GM18519 (cell line): ENCODE data around the gene OR6N1.
A peak's percentile ranks its signal among the peaks of the same experiment; 100 is the strongest.

Experiments
- ATAC-seq: cut with Tn5 transposase; IDR thresholded peaks from one replicate; pipeline ENCODE4 v1.9.1; 2021; ENCODE audit warnings: mild to moderate bottlenecking, moderate library complexity; ENCODE audit not compliant: unreplicated experiment, low FRiP score

The OR6N1 gene, protein sequence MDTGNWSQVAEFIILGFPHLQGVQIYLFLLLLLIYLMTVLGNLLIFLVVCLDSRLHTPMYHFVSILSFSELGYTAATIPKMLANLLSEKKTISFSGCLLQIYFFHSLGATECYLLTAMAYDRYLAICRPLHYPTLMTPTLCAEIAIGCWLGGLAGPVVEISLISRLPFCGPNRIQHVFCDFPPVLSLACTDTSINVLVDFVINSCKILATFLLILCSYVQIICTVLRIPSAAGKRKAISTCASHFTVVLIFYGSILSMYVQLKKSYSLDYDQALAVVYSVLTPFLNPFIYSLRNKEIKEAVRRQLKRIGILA

DNA sequence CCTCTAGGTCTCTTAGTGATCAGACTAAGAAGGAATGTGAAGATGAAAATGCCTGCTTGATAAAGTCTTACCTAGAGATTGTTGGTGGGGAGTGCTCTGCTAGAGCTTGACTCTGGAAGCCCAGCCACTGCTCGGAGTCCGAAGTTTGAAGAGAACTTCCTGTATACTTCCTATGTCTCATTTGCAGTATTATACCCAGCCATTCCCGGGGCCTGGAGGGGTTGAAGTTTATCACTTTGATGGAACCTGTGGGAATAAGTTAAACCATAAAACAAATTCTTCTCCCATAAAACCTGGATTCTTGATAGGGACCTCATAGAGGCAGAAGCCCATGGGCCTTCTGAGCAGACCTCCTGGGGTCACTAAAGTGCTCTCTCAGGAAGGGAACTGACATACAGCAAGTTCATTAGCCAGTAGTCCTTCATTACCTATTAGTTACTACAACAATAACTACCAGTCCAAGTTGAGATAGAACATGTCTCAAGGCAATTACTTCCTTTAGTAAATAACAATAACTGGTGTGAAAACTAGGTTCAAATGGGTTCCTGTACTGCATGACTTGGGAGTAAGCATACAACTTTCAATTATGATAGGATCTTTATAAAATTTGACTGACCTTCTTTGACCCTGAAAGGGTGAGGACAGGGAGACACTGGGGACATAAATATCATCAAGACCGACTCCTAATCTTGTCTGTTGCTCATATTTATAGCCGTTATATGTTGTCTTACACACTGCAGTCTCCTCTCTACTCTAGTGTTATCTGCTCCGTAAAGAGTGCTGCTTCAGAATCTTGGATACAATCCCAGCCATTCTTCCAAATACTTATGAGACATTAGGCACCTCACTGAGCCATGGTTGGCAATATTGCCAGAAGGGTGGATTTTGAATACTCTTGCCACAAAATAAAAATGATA, at the start of gene OR6N1:
TSS of gene OR6N1 (minus strand) at position 246 of the 917 bp plus-strand sequence. CDS start 5,513 bp downstream, outside the sequence.
- no peak for ATAC-seq

DNA sequence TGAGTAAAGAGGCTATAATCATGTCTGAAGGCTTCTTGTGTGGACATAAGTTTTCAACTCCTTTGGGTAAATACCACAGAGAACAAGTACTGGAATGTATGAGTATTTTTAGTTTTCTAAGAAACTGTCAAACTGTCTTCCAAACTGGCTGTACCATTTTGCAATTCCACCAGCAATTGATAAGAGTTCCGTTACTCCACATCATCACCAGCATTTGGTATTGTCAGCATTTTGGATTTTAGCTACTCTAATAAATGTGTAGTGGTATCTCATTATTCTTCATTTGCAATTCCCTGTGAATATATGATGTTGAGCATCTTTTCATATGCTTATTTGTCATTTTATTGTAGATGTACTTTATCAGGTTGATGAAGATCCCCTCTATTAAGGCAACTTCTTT, 49.7 kb upstream of the OR6N1 start:
- no peak for ATAC-seq

DNA sequence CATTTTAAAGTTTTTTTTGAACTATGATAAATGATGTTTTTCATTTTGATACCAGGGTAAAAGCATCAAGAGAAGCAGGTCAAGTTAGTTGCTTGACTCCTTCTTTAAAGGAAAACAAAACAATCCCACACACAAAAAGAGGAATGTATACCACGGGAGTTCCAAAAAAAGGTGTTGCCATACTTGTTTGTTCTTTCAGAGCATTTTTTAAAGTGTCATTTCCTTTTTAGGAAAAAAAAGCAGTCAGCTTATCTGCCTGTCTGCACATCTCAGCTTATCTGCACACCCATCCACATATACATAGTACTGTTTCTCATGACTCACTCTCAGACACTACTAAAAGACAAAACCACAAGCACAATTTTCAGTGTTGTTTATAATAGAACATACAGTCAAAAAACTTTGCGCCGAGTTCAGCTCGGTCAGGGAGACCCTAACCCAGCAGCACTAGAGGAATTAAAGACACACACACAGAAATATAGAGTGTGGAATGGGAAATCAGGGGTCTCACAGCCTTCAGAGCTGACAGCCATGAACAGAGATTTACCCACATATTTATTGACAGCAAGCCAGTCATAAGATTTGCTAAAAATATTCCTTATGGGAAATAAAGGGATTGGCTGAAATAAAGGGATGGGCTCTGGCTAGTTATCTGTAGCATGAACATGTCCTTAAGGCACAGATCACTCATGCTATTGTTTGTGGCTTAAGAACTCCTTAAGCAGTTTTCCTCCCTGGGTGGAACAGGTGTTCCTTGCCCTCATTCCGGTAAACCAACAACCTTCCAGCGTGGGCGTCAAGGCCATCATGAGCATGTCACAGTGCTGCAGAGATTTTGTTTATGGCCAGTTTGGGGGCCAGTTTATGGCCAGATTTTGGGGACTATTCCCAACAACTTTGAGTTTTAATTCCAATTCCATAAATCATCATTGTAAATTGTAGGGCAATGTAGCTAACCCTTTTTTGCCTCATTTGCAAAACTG, 47.8 kb upstream of the OR6N1 start:
- peak; percentile 92 for ATAC-seq

DNA sequence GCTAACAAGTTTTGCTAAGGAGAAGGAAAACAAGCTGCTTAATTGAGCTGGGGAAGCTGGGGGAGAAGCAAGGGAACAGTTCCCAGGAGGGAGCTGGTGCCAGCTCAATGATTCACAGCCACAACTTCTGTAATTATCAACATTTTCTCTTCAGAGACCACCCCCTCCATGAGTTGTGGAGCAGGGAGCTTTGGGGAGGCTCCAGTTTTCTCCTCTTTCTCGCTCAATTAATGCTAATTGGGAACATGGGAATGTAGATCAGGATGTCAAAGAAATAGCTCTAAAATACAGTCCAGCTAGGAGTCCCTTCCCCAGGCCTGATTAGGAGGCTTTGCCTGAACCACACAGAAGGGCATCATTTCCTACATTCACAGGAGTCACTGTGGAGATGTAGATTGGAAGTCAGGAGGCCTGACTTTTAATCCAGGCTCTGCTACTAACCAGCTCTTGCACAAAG, 47.0 kb upstream of the OR6N1 start:
- no peak for ATAC-seq

DNA sequence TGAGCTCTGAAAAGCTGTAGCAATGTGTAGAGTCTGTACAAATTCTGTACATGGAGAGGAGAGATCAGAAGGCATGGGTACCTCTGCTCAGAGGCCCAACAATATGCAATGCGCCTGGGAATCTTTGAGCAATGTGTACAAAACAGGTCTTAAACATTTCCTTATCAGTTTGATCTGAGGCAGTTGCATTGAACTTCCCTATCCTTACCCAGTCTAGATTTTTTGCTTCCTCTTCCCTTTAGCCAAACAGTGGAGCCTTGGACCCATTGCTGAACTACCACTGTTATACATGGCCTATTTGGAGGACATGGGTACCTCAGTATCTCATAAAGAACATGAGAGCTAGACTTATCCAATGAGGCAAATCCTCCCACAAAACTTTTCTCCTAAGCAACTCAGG, 46.6 kb upstream of the OR6N1 start:
- ATAC-seq, result no peak

DNA sequence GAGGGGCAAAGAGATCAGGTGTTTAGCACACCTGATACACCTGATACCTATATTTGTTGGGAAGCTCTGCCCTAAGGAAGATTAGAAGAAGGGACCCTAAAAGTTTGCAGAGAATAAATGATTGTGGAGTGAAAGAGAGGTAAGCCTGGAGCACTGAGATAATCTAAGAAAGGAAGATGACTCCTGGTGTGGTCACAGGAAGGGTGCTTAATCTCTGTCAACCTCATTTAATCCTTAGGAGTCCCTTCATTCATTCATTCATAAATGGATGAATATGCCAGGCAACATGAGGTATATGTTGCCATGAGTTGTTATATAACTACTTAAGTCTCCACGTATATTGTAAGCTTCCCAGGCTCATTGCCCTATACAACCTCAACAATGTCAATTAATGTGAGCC, 43.0 kb upstream of the OR6N1 start:
- no peak for ATAC-seq

DNA sequence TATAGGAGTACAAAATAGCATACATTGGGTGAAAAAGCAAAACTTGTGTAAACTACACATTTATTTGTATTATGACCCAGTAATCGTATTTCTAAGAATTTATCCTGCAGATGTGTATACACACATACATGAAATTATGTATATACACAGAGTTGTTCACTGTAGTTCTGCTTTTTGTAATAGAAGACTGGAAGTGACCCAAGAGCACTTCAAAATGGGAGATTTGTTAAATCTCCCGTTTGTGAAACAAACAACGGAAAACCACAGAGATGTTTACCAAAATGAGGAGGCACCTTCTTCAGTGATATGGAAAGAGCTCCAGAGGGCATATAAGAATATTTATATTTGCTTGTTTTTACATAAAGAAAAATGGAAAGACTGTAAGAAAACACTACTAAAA, 41.2 kb upstream of the OR6N1 start:
- no peak for ATAC-seq

DNA sequence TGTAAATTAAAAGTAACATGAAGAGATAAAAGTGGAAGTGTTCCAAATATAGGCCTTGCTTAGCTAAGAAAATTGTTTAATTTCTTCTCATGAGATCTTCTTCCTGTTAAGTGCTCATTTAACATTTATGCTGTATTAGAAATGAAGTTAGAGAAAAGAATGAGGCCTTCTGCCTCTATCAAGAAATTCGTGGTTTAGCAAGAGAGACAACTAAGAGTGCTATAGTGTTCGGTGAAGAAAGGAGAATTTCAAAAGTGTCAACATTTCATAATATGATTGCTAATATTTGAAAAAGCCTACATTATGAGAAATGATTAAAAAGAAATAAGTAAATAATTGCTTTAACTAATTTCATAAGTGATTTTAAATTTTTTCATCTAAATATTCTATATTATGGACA, 40.3 kb upstream of the OR6N1 start:
- no peak for ATAC-seq

DNA sequence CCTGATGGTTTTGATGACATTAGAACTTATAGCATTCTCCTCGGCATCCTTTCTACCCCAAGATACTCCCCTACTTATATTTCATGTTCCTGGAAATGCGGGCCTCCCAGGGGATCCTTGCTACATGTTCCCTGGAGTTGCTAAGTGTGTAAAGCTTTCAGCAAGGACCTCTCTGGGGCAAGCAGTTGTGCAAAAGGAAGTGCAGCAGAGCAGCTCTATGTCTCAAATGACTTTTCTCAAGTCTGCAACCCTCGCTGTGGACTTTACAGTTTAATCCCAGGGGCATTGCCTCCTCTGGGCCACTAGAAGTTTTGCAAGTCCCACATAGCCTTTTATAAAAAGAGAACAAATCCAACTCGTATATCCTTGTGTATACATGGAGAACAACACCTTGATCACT, 38.3 kb upstream of the OR6N1 start:
- no peak for ATAC-seq

DNA sequence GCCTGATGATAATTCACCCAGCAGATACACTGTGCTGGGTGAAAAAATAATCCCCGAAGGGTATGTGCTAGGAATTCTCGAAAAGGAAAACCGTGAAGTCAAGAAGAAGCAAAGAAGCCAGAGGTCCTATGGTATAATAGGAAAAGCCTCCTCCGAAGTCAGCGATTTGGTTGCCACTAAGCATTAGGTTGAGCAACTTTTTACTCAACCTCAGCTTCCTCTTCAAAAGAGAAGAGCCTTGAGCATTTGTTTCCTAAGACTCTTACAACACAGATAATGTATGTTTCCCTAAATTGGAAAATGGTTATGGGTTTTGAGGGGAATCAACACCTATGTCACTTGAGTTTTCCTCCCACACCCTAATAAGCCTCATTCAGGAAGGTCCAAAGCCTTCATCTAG, 37.9 kb upstream of the OR6N1 start:
- ATAC-seq, result no peak

DNA sequence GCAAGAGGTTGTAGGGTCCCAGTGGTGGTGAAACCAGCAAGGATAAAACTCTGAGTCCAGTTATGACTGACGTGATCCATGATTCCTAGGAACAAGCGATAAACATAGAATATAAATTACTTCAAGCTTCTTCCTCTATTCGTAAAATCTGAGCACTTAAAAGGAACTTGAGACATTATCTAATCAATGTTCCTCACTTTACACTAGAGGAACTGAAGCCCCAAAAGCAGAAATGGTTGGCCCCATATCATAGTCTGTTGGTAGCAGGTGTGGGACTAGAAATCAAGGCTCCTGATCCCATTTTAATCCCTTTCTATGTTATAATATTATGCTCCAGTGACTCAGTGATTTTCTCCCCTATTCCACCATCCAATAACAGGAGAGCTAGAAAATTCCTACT, 37.3 kb upstream of the OR6N1 start:
- no peak for ATAC-seq

DNA sequence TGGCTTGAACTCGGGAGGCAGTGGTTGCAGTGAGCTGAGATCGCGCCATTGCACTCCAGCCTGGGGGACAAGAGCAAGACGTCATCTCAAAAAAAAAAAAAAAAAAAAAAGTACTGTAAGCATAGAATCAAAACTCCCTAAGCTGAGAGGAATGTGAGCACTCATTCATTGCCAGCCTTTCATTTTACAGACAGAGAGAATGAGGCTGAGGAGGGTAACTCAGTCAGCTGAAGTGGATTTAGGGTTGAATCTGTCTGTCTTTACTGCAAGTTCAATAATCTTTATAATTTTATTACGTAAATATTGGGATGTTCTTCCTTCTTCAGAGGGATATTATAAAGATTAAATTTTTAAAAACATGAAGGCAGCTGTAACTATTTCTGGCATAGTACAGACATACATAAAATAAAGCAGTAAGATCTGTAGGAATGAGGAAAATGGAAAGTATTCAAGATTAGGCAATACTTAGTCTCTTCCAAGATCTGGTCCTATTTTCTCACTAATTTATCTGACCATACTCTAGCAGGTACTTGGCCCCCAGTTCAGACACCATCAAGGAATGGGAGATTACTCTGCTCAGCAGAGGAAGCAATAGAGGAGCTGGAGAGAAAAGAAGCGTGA, 35.0 kb upstream of the OR6N1 start:
- ATAC-seq, result no peak

DNA sequence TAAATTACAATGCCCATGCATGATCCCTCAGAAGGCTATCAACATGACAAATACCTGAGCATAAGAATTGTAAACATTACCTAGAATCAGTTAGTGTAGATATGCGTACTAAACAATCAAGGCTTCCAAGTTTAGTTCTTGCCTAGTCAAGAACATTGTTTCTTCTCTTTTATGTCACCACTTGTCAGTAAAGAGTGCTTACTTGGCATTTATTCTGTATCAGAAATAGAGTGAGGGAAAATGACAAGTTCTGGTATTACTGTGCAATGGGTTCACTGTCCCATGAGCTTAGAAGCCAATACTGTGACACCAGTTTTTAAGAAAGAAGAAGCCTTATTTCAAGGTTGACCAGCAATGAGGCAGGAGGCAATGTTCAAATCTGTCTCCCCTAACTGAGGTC, 31.7 kb upstream of the OR6N1 start:
- no peak for ATAC-seq

DNA sequence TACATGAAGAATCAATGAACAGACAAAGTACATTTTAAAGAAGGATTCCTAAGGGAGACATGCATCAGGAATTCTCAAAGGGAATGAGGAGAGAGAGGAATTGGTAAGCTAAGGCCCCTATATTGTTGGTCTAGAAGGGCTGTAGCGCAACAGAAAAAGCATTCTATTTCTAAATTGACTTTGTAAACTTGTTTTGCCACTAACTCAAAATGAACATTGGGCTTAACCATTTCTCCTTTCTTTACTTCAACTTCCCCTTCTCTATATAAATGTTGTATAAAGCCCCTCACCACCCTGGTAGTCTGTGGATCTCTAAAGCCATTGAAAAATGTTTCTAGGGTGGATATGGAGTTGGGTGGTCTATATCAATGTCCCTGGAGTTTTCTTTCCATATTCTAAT, 29.4 kb upstream of the OR6N1 start:
- ATAC-seq, result no peak

DNA sequence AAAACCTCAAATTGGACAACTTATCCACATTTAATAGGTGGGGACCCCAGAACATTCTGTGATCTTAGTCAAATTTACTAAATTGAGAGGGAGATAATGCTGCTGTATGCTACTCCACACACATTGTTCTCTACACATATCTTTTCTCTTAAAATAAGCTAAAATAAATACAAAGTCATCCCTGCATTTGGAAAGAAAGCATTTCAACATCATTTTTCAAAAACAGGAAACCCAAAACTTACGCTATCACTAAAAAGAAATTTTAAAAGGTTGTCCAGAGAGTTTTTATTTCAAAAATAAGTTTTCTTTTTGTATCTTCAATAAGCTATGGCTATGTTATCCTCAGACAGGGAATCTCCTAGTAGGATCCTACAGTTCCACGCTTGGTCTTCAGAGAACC, 28.5 kb upstream of the OR6N1 start:
- no peak for ATAC-seq

DNA sequence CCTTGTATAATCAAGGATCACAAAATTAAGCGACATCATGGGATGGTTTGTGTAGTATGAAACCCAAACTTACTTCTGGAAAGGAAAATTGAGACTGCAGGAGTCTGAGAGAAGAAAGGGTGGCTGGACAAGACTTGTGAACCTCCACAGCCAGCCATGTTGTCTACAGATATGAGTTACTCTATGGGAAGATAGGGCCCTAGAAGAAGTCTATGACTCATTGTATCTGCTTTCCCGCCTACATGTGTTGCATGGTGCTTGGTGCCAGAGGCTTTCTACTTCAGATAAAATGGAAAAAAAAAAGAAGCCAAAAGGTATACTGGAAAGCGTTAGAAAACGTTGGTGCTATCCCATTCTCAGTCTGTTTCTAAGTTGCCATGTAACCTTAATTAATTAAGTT, 27.7 kb upstream of the OR6N1 start:
- ATAC-seq, result no peak

DNA sequence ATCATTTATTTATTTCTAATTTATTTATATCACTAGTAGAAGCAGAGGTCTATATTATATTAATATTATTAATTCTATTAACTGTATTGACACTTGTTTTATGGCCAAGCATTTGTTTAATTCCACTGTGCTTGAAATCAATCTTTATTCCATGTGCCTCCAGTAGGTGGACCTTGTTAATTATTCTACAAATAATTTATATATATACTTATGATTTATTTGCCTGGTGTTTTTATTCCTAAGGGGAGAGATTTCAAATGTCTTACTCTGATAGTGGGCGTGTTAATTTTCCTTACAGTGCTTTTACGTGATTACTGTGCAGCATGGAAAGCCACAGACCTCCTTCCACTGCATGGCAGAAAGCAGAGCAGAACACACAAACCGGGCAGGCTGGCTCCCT, 26.5 kb upstream of the OR6N1 start:
- ATAC-seq, result no peak

DNA sequence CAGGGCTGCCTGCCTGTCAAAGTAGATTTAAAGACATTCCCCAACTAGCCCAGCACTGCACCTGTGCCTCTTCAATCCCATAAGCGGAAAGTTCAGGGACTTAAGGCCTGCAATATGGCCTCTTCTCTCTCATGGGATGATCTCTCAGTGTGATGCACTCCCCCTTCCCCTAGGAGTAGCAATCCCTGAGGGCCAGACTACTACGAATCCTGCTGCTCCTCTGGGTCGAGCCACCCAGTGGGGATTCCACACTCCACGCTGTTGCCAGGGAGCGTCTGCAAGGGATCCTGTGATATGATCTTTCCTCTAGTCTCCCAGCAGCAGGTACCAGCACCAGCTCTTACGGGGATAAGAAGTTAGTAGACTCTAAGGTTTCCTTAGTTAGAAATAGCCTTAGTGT, 22.3 kb upstream of the OR6N1 start:
- ATAC-seq, result no peak

DNA sequence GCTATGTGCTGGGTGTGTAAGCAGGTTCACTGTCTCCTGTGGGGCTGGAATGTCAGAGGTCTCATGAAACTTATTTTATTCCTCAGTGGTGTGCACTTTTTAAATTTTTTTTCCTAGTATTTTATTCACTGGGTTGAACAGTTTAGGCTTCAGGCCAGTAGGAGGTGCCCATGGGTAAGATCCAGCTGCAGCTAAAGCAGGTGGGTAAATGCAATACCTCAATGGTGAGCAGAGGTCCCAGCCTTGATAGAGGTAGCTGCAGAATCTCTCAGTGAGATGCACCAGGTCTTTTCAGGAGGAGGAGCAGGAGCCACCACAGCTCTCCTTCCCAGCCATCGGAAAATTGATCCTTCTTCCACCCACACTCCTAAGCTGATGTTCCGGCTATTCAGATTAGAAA, 21.6 kb upstream of the OR6N1 start:
- ATAC-seq, result no peak

DNA sequence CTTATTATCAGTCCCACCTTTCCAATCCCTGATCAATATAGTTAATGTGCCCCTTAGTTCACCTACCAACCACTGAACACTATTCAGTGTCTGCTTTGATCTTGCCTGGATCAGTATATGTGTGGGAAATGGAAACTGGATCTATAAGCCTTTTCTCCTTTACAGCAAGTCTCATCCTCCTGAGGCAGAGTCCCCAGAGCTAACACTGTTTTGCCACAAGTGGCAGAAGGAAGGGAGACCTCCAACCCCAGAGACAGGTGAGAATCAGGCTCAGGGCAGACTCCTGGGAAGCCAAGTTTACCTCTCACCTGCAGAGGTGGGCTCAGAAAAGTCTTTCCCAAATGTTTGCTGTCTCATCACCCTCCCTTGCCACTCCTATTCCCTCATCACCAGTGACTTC, 9.1 kb upstream of the OR6N1 start, which contains the start of gene OR6N2:
TSS of gene OR6N2 (minus strand) at position 101 of the 400 bp plus-strand sequence. CDS start 3,569 bp downstream, outside the sequence.
- no peak for ATAC-seq
